GM03348 (cell line): ENCODE data around the gene MTA1.
A peak's percentile ranks its signal among the peaks of the same experiment; 100 is the strongest.

Source experiments
- DNase-seq: peaks from one replicate; pipeline ENCODE4 v3.0.0; 2012; ENCODE audit warnings: low spot score

Gene MTA1

GRCh38 chr14:105487986-105488777 is 68.6 kb downstream of the MTA1 start:
- DNase-seq: no peak

GRCh38 chr14:105488781-105489541 is 69.3 kb downstream of the MTA1 start:
- DNase-seq: no peak

- peak; percentile 71 for DNase-seq
Measured at GRCh38 chr14:105489542-105490266, 70.1 kb downstream of the MTA1 start.

GRCh38 chr14:105490267-105490571 is 70.6 kb downstream of the MTA1 start:
- DNase-seq: no peak

GRCh38 chr14:105490572-105491365 is 71.1 kb downstream of the MTA1 start, which contains the start of gene TEDC1:
Gene TEDC1 (plus strand): TSS chr14:105491246. CDS start chr14:105491376, 130 bp downstream.
- DNase-seq: peak; percentile 100

GRCh38 chr14:105491366-105491973 is 71.8 kb downstream of the MTA1 start:
- peak; percentile 86 for DNase-seq

- DNase-seq: no peak
Measured at GRCh38 chr14:105492031-105492970, 72.7 kb downstream of the MTA1 start.

GRCh38 chr14:105492971-105493871 is 73.6 kb downstream of the MTA1 start:
- DNase-seq: no peak

- DNase-seq: no peak
Measured at GRCh38 chr14:105493921-105494605, 74.4 kb downstream of the MTA1 start.

- no peak for DNase-seq
Measured at GRCh38 chr14:105494606-105494929, 74.9 kb downstream of the MTA1 start.

GRCh38 chr14:105495101-105495989 is 75.7 kb downstream of the MTA1 start:
- DNase-seq: no peak

GRCh38 chr14:105495990-105496830 is 76.6 kb downstream of the MTA1 start:
- DNase-seq: no peak

GRCh38 chr14:105496831-105497591 is 77.4 kb downstream of the MTA1 start:
- DNase-seq: no peak

GRCh38 chr14:105497671-105498429 is 78.2 kb downstream of the MTA1 start:
- no peak for DNase-seq
